H1 (cell line): ENCODE results near the gene CATSPERD. TPM values are rescaled to one million over a fixed set of nuclear protein-coding genes. Genes with fewer than 3 reads are reported as not detected.
A peak's percentile ranks its signal among the peaks of the same experiment; 100 is the strongest.

Experiments
- CTCF ChIA-PET: fragments of 300-600 bp; sonication (Branson Sonifier 250); formaldehyde crosslinking; loops from one replicate; lab custom pipeline; 2021; ENCODE audit not compliant: partially characterized antibody; lab: Charles Lee
- POLR2A ChIA-PET: fragments of 300-600 bp; sonication (Branson Sonifier 250); formaldehyde crosslinking; loops from one replicate; lab custom pipeline; 2021; ENCODE audit warnings: inconsistent platforms; ENCODE audit not compliant: partially characterized antibody; lab: Charles Lee
- DNase-seq, 2 experiments: peaks; one replicate each; pipeline versions ENCODE4 v3.0.0 to v3.0.0-alpha.2; 2010 to 2022; ENCODE audit warnings: low spot score in 2 of 2, low read depth in 1 of 2, mixed read lengths in 1 of 2
- FAIRE-seq: peaks from 2 replicates; lab custom pipeline; 2011; peaks lifted over from hg19 to GRCh38; lab: Jason Lieb, UNC
- H2AFZ ChIP-seq: 2 replicates; pipeline ENCODE4 v1.8.1; 2012; ENCODE audit warnings: low read length, inconsistent platforms
- H2AK5ac ChIP-seq: 2 replicates; pipeline ENCODE4 v1.6.1; 2013; ENCODE audit warnings: low read depth, low read length
- H2BK120ac ChIP-seq: replicated peaks from 2 replicates; pipeline ENCODE3; 2013; ENCODE audit warnings: low read depth, low read length, inconsistent platforms
- H2BK12ac ChIP-seq: 2 replicates; pipeline ENCODE4 v1.6.1; 2013; ENCODE audit warnings: low read depth, low read length
- H2BK15ac ChIP-seq: 2 replicates; pipeline ENCODE4 v1.6.1; 2013; ENCODE audit warnings: low read length
- H2BK20ac ChIP-seq: 2 replicates; pipeline ENCODE4 v1.6.1; 2013; ENCODE audit warnings: low read length
- H2BK5ac ChIP-seq: 2 replicates; pipeline ENCODE4 v1.6.1; 2013; ENCODE audit warnings: low read depth, low read length
- H3K14ac ChIP-seq: 2 replicates; pipeline ENCODE4 v1.6.1; 2013; ENCODE audit warnings: inconsistent platforms; ENCODE audit not compliant: insufficient read length
- H3K18ac ChIP-seq: 2 replicates; pipeline ENCODE4 v1.6.1; 2013; ENCODE audit warnings: low read length; ENCODE audit errors: extremely low read depth
- H3K23ac ChIP-seq: 2 replicates; pipeline ENCODE4 v1.6.1; 2013; ENCODE audit warnings: inconsistent platforms; ENCODE audit not compliant: insufficient read length
- H3K23me2 ChIP-seq: 2 replicates; pipeline ENCODE4 v1.6.1; 2013; ENCODE audit warnings: low read depth, low read length
- H3K27ac ChIP-seq: 2 replicates; pipeline ENCODE4 v1.6.1; 2011; ENCODE audit warnings: low read depth, low read length, inconsistent platforms
- H3K27me3 ChIP-seq, 4 experiments: replicated peaks in 1 of 4; 1 replicate in 1 of 4; 2 replicates in 3 of 4; pipeline versions ENCODE4 v1.6.1 to v1.8.1; 2011 to 2013; ENCODE audit warnings: low read length in 3 of 4, mild to moderate bottlenecking in 3 of 4, inconsistent platforms in 2 of 4, mixed read lengths in 2 of 4, moderate library complexity in 1 of 4; ENCODE audit not compliant: control insufficient read depth in 3 of 4, insufficient read depth in 3 of 4; ENCODE audit errors: extremely low read depth in 1 of 4
- H3K36me3 ChIP-seq, 4 experiments: 2 replicates each; pipeline versions ENCODE4 v1.6.1 to v1.8.1; 2011 to 2013; ENCODE audit warnings: mild to moderate bottlenecking in 4 of 4, low read length in 3 of 4, moderate library complexity in 2 of 4, control low read depth in 1 of 4, inconsistent platforms in 1 of 4; ENCODE audit not compliant: insufficient read depth in 4 of 4, control insufficient read depth in 2 of 4
- H3K4ac ChIP-seq: replicated peaks from 2 replicates; pipeline ENCODE3; 2013; ENCODE audit warnings: low read length, low read depth, mixed read lengths, inconsistent platforms; ENCODE audit not compliant: insufficient read length
- H3K4me1 ChIP-seq, 4 experiments: replicated peaks in 1 of 4; 1 replicate in 1 of 4; 2 replicates in 3 of 4; pipeline versions ENCODE4 v1.6.1 to v1.8.1; 2011 to 2013; ENCODE audit warnings: low read length in 3 of 4, inconsistent platforms in 2 of 4, mixed read lengths in 1 of 4; ENCODE audit not compliant: insufficient read depth in 4 of 4, control insufficient read depth in 3 of 4
- H3K4me2 ChIP-seq, 2 experiments: 2 replicates each; pipeline versions ENCODE4 v1.6.1 to v1.8.1; 2011 to 2013; ENCODE audit warnings: low read depth in 2 of 2, low read length in 2 of 2, control low read depth in 1 of 2, inconsistent platforms in 1 of 2, mild to moderate bottlenecking in 1 of 2; ENCODE audit not compliant: insufficient read depth in 1 of 2
- H3K4me3 ChIP-seq, 4 experiments: fragments of 200-600, 300-600 bp in 1 of 4; sonication (generic), shearing (Covaris generic), sonication (Bioruptor Twin) in 1 of 4; 2 replicates each; pipeline versions ENCODE4 v1.5.1 to v1.8.1; 2011 to 2016; ENCODE audit warnings: low read length in 4 of 4, low read depth in 3 of 4, control low read depth in 2 of 4, inconsistent platforms in 2 of 4, mild to moderate bottlenecking in 2 of 4, mixed read lengths in 1 of 4, moderate library complexity in 1 of 4; ENCODE audit not compliant: insufficient read depth in 2 of 4; ENCODE audit errors: extremely low read depth in 1 of 4
- H3K56ac ChIP-seq: replicated peaks from 2 replicates; pipeline ENCODE3; 2013; ENCODE audit warnings: low read depth, mild to moderate bottlenecking, mixed read lengths, low read length, inconsistent platforms; ENCODE audit not compliant: insufficient read length
- H3K79me1 ChIP-seq: 2 replicates; pipeline ENCODE4 v1.6.1; 2013; ENCODE audit warnings: low read depth, low read length, control low read depth
- H3K79me2 ChIP-seq, 2 experiments: 2 replicates each; pipeline versions ENCODE4 v1.6.1 to v1.8.1; 2012 to 2013; ENCODE audit warnings: low read length in 2 of 2, mild to moderate bottlenecking in 2 of 2, inconsistent platforms in 1 of 2; ENCODE audit not compliant: insufficient read depth in 2 of 2, control insufficient read depth in 1 of 2
- H3K9ac ChIP-seq, 4 experiments: replicated peaks in 1 of 4; 1 replicate in 1 of 4; 2 replicates in 3 of 4; pipeline versions ENCODE4 v1.6.1 to v1.8.1; 2011 to 2013; ENCODE audit warnings: low read depth in 3 of 4, low read length in 3 of 4, control low read depth in 2 of 4, mild to moderate bottlenecking in 2 of 4, moderate library complexity in 2 of 4, inconsistent platforms in 1 of 4; ENCODE audit errors: extremely low read depth in 1 of 4
- H3K9me3 ChIP-seq, 2 experiments: 2 replicates each; pipeline versions ENCODE4 v1.6.1 to v1.8.1; 2012 to 2013; ENCODE audit warnings: mild to moderate bottlenecking in 2 of 2, moderate library complexity in 2 of 2, control low read depth in 1 of 2, inconsistent platforms in 1 of 2, low read depth in 1 of 2, low read length in 1 of 2, mixed read lengths in 1 of 2; ENCODE audit not compliant: insufficient read depth in 2 of 2
- H4K20me1 ChIP-seq, 2 experiments: replicated peaks in 1 of 2; 2 replicates each; pipeline versions ENCODE3 to v1.8.1; 2011 to 2013; ENCODE audit warnings: inconsistent platforms in 2 of 2, low read length in 2 of 2, mild to moderate bottlenecking in 1 of 2; ENCODE audit not compliant: insufficient read depth in 2 of 2, control insufficient read depth in 1 of 2
- H4K5ac ChIP-seq: 2 replicates; pipeline ENCODE4 v1.6.1; 2013; ENCODE audit warnings: low read length, low read depth, mixed read lengths, inconsistent platforms; ENCODE audit not compliant: insufficient read length
- H4K8ac ChIP-seq: 2 replicates; pipeline ENCODE4 v1.8.0; 2013; ENCODE audit warnings: mild to moderate bottlenecking, moderate library complexity, low read length, inconsistent platforms; ENCODE audit not compliant: insufficient read depth; ENCODE audit errors: extremely low read depth
- H4K91ac ChIP-seq: replicated peaks from 2 replicates; pipeline ENCODE3; 2013; ENCODE audit warnings: low read length, mixed read lengths, inconsistent platforms; ENCODE audit not compliant: insufficient read length
- BCL11A ChIP-seq, 2 experiments: IDR thresholded peaks; one replicate each; pipeline ENCODE4 v1.6.1; 2011; ENCODE audit warnings: low read depth in 2 of 2, low read length in 2 of 2, mild to moderate bottlenecking in 2 of 2
- CBX8 ChIP-seq: fragments of 300-800, 300-1000 bp; sonication (generic); IDR thresholded peaks from 2 replicates; pipeline ENCODE4 v1.7.1; 2016; ENCODE audit warnings: low read depth, low read length, borderline replicate concordance
- KDM4A ChIP-seq: IDR thresholded peaks from one replicate; pipeline ENCODE4 v1.7.1; 2012; ENCODE audit warnings: low read depth, mild to moderate bottlenecking, moderate library complexity, low read length, inconsistent platforms; ENCODE audit not compliant: severe bottlenecking
- TCF12 ChIP-seq: IDR thresholded peaks from 2 replicates; pipeline ENCODE4 v1.6.1; 2011; ENCODE audit warnings: low read depth, mild to moderate bottlenecking, low read length
- WGBS, 2 experiments: shearing (Covaris generic) in 1 of 2; methylation state at CpG; one replicate each; pipeline versions ENCODE4 v1.1.6 to v1.1.7; 2013 to 2015; ENCODE audit warnings: low lambda C conversion rate in 2 of 2, mixed read lengths in 2 of 2, inconsistent platforms in 1 of 2, low coverage in 1 of 2, missing lambda C conversion rate in 1 of 2; ENCODE audit not compliant: insufficient replicate concordance in 2 of 2, insufficient coverage in 1 of 2, insufficient read length in 1 of 2; ENCODE audit errors: extremely low coverage in 1 of 2, missing lambda C conversion rate in 1 of 2; 5-methylcytosine and 5-hydroxymethylcytosine counted together
- polyA plus RNA-seq, 7 experiments: library from polyadenylated mRNA; depleted of rRNA in 3 of 7; stranded (reverse) in 5 of 7; unstranded in 2 of 7; fragments of >200 nt in 5 of 7; fragments of 200-250 nt in 2 of 7; gene quantifications; 1 replicate in 5 of 7; 2 replicates in 1 of 7; 4 replicates in 1 of 7; pipeline versions ENCODE4 v1.2.1 to v1.2.3, GENCODE V29; 2011 to 2013; ENCODE audit warnings: missing spikeins in 2 of 7, mixed read lengths in 2 of 7
- total RNA-seq: library from RNA; stranded (reverse); fragmentation: NEBNext Ultra II Directional; extraction: Animal tissue kit (Norgen Biotek cat#: 25700); gene quantifications from 2 replicates; pipeline ENCODE4 v1.2.1, GENCODE V29; 2021

The CATSPERD gene
- total and polyA plus RNA-seq, 2 of the 8 experiments (the other 6 are each of a cell fraction or from before 2014, with no cell fraction given) = 0.12 TPM; not detected in 1

DNA sequence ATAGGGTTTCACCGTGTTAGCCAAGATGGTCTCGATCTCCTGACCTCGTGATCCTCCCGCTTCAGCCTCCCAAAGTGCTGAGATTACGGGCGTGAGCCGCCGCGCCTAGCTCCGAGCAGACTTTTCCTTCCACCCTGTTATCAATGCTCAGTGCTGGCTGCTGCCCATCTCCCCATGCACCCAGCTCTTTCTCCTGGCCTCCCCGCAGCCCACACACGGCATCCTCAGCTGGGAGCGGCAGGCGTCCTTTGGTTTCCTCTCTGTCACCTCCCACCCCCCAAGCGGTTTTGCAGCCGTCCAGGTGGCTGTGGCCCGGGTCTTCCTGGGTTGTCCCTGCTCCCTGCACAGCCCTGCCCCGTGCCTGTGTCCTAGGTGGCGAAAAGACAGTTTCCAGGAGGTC lies 52.0 kb downstream of the CATSPERD start:
- no peak for DNase-seq
- no peak overlapping the region for H3K23ac ChIP-seq
- H3K23me2 ChIP-seq = no peaks in the 10 kb centered on the region
- H3K79me1 ChIP-seq = no peaks in the 10 kb centered on the region
- no peaks in the 10 kb centered on the region for H3K36me3 ChIP-seq
- no peak overlapping the region for H3K18ac ChIP-seq
- no peak for TF ChIP-seq TCF12
- no peak for TF ChIP-seq BCL11A (IDR thresholded peaks at IDR 0.05; ENCODE audit: low read depth in 2 of 2, low read length in 2 of 2)
- TF ChIP-seq KDM4A = no peak
- TF ChIP-seq CBX8 = no peak
- H2AFZ ChIP-seq = peak overlapping the region; percentile 50; the same call in 1 of the 2 replicates
- peaks cover 0 to 1% of the 10 kb centered on the region in 2 experiments for H4K20me1 ChIP-seq
- H3K14ac ChIP-seq = no peak overlapping the region
- H4K5ac ChIP-seq = no peak overlapping the region
- POLR2A ChIA-PET = interaction anchor here (0.8 to 5.4 kb wide), 5 partner anchors 18 to 131 kb away, joined by 3 to 24 read pairs (median 11); partner anchors contain the start of genes CATSPERD, DUS3L, LONP1 and NDUFA11
- H3K4me1 ChIP-seq = no peaks in the 10 kb centered on the region
- H2BK5ac ChIP-seq = no peak overlapping the region; the same call in 1 of the 2 replicates
- CTCF ChIA-PET = interaction anchor here (0.6 to 4.7 kb wide), 6 partner anchors 22 to 245 kb away, joined by 3 to 19 read pairs (median 4); partner anchors contain the start of genes CATSPERD and NRTN
- no peak overlapping the region for H3K9ac ChIP-seq
- no peaks in the 10 kb centered on the region; a peak in 1 of 4 replicates for H3K9me3 ChIP-seq
- no peak overlapping the region; the same call in 1 of the 2 replicates for H2BK20ac ChIP-seq
- H2BK15ac ChIP-seq = 0 out of 2 replicates have a peak overlapping the region, but pooled peaks have one; percentile 81
- H2BK120ac ChIP-seq = no peak overlapping the region
- 94% methylated on average over 19 of the region's 19 CpGs; no CpG with 5 or more reads in 1 of the 2 experiments for WGBS, 2 experiments
- no peak overlapping the region for H3K27ac ChIP-seq
- H2AK5ac ChIP-seq = no peak overlapping the region
- no peak overlapping the region for H3K4me2 ChIP-seq
- no peak overlapping the region for H3K4me3 ChIP-seq
- H2BK12ac ChIP-seq = no peak overlapping the region
- no peaks in the 10 kb centered on the region; a peak in 2 of 7 replicates for H3K27me3 ChIP-seq
- H4K91ac ChIP-seq = peak overlapping the region; percentile 3
- no peaks in the 10 kb centered on the region for H3K79me2 ChIP-seq
- peak overlapping the region; percentile 45; the same call in 1 of the 2 replicates for H4K8ac ChIP-seq
- no peak overlapping the region for H3K56ac ChIP-seq
- H3K4ac ChIP-seq = no peak overlapping the region
- no peak for FAIRE-seq
